HUDEP-2 (cell line): ENCODE data around the gene LRP1B.
"Not testable (repeated sequence)": the region's sequence is repeated elsewhere in the genome, so short reads cannot be mapped to it uniquely, and the experiment has no call there.

Experiments used
- DNase-seq, 76 experiments: peaks; one replicate each; lab custom pipeline; 2025; ENCODE audit not compliant: unreplicated experiment in 76 of 76; lab: John Stamatoyannopoulos, UW

Gene LRP1B

DNA sequence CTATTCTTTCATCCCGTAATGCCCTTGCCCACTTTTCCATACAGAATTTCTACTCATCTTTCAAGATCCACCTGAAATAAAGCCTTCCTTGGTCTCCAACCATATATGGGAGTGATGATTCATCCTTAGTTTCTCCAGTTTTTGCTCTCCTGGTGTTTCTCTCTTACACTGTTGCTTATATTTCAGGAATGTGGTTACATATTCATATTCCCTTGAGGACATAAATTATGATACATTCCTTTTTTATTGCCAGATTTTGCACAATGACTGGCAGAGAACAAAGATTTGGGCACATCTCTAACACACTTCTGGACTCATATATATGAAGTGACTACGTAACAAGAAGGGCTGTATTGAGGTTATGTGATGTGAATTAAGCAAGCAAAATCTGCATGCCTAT lies 1777.3 kb downstream of the LRP1B start:
- DNase-seq, result no peak

DNA sequence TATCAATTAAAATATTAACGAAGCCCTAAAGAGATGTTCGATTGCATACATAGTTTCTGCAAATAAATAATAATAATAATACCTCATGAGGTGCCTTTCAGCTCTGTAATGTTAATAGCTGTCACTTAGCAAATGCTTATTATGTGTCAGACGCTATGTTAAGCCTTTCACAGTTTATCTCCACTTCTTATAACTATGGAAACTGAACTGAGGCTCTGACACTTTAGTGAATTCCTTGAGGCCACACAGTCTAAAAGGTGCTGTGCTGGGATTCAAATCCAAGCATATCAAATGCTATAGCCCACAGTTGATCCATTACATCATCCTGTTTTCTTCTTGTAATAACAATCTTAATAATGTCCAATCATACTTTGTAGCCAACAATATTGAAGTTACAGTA lies 1779.1 kb downstream of the LRP1B start:
- DNase-seq, result no peak

DNA sequence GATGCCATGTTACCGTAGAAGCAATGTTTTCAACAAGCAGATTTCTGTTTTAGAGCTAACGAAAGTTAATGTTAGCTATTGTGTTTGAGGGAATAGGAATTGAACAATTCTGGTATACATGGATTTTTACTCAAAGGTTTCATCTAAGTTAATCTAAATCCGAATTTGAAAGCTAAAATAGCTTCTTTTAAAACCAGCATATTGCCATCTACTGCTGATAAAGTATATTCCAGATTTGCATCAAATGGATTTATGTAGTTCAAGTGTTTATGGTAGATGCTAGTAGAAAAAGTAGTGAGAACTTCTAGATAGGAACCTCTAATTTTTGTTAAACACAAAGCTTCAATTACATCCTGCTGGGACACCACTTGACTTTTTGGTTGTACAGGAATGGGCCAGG lies 1781.1 kb downstream of the LRP1B start:
- no peak for DNase-seq

DNA sequence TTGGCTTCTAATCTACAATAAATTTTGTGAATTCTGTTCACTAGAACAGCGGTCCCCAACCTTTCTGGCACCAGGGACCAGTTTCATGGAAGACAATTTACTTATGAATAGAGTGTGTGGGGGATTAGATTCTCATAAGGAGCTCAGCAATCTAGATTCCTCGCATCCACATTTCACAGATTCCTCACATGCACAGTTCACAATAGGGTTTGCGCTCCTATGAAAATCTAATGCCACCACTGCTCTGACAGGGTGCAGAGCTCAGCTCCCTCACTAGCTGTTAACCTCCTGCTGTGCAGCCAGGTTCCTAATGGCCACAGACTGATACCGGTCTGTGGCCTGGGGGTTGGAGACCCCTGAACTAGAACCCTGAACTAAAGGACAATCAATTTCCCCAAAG lies 1782.0 kb downstream of the LRP1B start:
- no peak for DNase-seq

DNA sequence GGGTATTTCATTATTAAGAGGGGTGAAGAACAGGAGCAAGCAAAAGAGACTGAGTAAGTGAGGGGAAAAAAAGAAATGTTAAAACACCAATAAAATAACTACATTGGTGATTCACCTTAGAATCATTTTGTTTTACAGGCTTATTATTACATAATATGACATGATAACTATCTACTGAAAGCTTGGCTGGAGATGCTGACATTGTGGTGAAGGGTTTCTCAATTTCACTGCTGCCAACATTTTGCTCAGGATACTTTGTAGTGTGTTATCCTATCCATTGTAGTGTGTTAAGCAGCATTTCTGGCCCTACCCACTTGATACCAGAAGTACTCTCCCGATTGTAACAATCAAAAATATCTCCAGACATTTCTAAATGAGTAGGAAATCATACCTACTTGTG lies 1786.0 kb downstream of the LRP1B start:
- DNase-seq, result no peak

DNA sequence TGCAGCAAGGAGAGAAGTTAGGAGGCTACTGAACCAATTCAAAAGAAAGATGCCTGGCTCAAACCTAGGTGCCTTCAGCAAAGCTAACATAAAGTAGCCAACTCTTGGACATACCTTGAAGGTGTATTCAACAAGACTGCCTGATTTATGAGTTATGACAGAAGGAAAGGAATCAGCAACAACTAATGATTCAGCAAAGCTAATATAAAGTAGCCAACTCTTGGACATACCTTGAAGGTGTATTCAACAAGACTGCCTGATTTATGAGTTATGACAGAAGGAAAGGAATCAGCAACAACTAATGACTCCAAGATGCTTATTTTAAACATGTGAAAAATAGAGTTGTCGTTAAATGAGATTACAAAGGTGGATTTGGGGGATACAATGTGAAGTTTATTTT lies 1786.5 kb downstream of the LRP1B start:
- not testable (repeated sequence) for DNase-seq

DNA sequence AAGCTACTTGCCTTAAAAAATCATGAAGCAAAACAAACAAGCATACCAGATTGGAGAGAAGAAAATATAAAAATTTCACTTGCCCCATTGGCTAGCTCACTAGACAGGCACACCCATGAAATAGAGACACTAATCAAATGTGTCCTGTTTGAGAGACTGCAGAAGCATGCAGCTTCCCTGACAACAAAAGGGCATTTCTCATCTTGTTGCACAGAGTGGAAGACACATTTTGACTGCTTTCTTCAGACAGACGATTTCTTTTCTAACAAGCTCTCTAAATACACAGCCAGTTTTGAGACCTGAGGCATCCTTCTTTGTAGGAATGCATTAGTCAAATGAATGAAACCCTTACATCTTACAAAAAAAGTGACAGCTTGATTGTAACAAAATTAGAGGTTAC lies 1792.0 kb downstream of the LRP1B start:
- no peak for DNase-seq

DNA sequence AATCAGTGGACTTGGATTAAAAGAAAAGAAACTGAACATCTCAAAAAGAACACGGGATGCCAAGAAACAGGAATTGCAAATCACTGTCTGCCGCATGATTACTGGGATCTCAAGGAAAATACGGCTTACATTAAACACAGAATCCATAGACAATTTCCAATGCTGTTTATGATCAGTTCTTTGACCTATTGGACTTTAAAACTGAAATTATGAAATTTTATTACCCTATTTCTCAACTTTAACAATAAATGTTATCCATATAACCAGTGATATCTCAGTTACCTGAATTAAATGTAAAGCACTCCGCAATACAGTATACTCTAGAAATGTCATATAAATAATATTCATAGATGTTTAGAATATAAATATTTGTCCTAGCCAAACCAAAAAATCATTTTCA lies 1793.8 kb downstream of the LRP1B start:
- no peak for DNase-seq

DNA sequence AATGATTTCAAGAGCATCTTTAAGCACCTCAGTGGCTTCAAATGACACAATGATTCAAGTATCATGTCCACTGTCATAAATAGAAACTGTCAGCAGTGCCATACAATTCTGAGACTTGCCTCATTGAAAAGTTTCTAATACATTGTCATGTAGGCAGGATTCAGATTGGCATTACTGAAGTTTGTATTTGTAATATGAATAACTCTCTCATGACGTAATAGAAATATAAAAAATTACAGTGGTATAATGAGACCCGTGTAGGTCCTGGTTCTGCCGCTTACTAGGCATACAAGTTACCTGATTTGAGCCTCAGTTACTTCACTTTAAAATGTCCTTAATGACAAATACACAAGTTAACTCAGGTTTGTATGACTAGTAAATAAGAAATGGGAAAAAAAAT lies 1814.5 kb downstream of the LRP1B start:
- DNase-seq, result no peak

DNA sequence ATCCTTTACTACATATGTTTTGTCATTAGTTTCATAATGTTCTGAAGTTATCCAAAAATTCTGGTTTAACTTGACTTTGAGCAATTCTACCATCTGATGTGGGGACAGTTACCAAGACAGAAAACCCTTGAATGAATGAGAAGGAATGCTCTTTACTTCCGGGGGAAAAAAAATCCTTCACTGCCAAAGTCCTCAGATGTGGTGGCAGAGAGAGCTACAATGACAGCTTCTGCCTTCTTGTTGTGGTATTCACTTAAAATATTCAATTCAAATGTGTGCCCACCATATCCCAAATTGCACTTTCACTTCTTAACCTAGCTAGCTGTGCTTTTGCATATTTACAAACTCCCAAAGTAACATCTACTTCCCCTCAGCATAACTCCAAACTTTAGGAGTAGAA lies 1818.9 kb downstream of the LRP1B start:
- DNase-seq, result no peak

DNA sequence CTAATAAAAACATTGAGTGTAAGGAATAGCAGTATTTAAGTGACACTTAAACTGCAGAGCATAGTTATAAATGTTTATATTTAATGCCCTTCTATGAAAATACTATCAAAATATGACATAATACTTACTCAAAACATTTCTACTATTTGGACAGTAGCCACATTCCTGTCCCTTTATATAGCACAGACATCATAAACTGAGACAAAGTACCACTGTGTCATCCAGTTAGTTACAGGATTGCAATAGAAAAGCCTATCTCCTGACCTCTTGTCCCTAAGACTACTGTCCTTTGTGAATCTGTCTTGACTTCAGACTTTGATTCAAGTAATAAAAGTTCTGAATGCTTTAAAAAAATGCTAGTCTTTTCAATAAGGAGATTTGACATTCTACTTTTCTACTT lies 1822.1 kb downstream of the LRP1B start:
- DNase-seq, result no peak

DNA sequence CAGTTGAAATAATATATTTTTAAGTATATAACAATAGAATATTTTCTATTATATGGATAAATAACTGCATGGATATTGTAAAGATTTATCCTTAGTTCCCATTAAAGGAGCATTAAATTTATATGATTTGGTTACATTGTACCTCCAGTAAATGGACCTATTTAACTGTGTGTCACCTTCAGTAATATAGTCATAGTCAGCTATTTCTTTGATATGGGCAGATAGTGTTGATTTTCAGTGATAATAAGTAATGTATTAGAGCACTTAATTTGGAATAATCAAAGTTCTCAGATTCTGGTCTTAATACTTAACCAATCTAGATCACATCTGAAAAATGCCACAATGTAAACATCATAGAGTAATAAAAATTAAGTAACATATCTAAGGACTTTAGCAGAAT lies 1823.3 kb downstream of the LRP1B start:
- no peak for DNase-seq

DNA sequence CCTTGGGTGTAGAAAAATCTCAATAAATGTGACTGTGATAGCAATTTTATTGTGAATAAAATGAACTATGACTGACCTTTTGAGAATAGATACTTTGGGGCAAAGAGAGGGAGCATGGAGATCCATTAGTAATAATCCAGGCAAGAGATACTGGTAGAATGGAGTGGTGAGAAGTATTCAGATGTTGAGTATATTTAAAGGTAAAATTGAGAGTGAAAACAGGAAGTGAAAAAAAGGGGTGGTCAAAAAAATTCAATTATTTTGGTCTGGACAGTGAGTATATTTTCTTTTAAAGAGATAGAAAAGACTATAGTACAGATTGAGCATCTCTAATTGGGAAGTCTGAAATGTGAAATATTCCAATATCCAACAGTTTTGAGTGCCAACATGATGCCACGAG lies 1835.0 kb downstream of the LRP1B start:
- no peak for DNase-seq

DNA sequence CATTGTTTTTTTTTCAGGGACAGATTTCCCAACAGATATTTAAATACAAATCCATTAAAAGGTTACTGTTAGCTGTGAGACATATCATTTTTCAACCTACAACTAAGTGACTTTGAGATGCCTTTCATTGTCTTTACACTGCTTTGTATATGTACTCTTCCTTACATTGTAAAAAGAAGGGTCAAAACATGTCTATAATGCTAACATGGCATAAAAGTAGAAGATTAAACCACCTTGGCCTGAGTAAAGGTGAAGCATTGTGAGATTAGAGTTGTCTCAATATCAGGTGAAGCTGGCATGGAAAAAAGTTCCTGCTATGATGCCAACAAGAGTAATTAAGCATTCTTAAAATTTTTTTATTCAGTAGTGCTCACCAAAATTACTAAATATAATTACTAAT lies 1842.1 kb downstream of the LRP1B start:
- no peak for DNase-seq

DNA sequence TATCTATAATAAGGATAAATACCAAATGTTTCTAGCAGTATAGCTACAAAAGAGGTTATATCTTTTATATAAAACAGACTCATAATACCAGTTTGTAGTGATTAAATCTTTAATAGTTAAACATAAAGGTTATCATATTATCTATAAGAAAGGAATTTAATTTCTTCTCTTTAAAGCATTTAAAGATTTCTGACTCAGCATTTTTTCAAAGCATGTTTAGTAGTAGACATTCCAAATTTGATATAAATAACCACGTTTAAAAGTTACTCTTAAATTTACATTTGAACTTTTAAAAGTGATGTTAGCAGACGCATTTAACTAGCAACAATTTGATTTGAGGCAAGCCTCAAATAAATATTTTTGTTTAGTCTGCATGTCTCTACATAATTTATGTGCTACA lies 1842.6 kb downstream of the LRP1B start:
- no peak for DNase-seq

DNA sequence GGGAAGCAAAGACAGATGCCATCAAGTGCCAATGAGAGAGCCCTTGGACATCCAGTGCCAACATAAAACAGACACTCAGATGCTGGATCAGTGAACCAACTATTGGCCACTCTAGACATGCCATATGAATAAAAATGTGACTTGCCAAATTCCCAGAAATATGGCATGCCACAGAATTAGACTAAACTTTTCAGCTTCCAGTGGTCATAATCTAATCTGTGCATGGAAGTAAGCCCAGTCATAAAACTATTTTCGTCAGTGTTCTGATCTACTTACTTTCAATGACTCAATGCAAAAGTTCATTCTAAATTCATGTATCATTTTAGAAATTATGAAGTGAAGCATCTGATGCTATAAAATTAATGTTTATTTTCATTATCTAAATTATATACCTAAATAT lies 1844.4 kb downstream of the LRP1B start:
- no peak for DNase-seq

DNA sequence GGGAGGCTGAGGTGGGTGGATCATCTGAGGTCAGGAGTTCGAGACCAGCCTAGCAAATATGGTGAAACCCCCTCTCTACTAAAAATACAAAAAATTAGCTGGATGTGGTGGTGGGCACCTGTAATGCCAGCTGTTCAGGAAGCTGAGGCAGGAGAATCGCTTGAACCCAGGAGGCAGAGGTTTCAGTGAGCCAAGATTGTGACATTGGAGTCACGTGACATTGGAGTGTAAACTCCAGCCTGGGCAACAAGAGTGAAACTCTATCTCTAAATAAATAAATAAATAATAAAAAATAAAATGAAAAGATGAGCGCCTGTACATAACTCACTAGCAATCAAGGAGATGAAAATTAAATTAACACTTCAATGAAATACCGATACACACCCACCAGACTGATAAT lies 1853.5 kb downstream of the LRP1B start:
- not testable (repeated sequence) for DNase-seq

DNA sequence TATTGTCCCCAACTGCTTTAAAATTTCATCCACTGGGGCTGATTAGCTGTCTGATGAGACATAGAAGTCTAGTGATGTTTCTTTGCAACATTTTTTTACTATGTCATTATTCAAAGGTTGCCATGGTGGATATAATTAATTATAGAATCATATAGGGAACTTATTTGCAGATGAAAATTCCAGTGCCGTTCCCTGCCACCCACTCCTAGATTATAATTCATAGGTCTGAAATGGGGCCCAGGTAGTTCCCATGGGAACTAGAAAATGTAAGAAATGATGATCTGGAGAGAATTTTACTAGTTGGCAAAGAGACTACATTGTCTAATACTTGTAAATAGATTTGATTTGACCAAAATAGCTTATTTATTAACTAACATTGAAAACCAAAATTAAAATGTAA lies 1854.2 kb downstream of the LRP1B start:
- DNase-seq, result no peak

DNA sequence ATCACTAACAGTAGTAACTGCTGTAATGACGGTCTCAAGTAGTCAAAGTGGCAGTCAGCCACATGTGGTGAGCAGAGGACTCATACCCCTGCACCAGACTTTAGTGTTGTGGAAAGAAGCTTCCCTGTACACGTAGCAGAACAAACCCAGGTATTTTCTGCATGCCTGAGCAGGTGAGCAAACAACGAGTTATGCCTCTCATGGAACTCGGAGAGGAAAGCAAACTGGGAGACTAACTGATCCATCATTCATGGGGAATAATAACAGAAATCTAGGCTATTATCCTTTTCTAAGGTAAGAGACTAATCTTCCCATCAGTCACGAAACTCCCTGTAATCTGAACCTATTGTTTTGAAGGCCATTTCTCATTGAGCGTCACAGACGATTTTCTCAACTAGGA lies 1855.4 kb downstream of the LRP1B start:
- DNase-seq, result no peak

DNA sequence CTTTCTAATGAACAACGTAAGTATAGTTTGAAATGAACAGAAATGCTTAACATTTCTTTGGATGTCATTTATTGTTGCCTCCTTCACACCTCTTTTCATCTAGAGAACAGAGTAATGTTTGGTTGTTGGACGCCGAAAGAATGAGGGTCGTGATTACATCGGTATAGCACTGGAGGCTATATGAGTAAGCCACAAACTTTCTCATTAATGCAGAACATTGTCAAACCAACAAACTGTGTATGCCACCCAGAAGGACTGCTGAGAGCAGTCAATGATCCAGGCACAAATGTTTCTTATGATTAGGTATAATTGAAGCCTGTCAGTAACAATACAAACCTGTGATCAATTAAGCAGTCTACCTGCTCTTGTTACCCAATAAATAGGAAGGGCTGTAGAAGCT lies 1855.9 kb downstream of the LRP1B start:
- no peak for DNase-seq

DNA sequence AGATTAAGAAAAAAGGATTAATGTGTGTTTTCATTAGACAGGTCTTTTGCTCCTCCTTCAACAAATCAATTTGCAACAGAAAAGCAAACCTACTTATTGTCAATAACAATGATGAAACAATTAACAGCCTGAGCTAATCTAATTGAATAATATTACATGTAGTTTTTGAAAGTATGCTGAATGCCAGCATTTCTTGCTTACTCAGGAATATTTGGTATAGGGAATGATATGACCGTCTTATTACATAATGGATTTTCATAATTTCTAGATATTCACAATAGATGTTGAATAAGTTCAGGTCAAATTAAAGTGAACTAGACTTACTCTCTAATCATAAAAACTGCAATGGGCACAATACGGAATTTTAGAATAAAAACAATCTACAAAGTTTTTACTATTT lies 1856.9 kb downstream of the LRP1B start:
- DNase-seq, result no peak

DNA sequence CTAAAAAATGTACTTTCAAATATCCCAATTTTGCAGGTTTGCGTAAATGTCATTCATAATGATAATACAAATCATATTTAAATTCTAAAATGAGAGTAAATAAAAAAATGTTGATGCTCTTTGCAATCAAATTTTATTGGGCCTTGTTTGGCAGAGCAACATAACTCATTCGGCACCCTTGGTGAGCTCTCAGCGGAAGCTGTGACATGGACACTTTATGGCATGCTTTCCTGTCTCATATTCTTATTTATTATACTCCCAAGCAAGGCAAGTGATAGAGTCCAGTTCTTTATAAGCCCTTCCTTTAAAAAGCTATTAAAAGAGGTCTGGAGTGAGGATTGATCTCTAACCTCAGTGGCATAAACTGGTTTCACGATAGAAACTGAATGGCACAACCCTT lies 1857.4 kb downstream of the LRP1B start:
- DNase-seq, result no peak

DNA sequence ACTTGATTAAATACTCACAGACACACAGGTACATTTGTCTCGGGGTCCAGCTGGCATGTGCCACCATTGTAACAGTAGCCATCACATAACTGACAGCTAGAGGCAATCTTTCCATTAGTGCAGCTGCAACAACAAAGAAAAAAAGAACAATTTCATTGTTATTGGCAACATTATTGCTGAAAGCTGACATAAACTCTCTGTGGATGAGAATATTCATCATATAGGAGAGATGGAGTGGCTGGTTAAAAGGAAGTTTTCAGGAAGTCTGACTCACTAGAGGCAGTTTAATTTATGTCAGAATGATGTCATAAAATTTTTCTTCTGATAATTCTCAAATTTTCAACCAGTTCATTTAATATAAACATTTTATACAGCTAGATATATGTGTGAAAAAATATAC lies 1860.6 kb downstream of the LRP1B start:
- no peak for DNase-seq

DNA sequence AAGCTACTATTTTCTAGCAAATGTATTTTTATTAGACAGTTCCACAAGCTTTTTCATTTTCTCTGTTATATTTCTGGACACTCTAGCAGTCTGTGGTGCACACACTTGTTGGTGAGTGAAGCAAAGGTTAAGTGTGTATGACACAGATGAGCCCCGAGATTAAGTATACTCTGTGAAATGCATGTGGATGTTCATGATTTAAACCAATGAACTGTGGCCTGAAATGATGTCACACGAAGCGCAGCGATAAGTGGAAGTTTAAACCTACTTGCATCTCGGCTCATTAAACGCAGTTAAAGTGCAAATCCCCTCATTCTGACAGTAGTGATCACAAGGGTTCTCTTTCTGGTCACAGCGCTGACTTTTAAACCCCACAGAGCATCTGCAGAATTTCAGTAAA lies 1861.8 kb downstream of the LRP1B start:
- no peak for DNase-seq
